WTC11 (cell line): ENCODE results near the gene PSEN1. TPM values are rescaled to one million over a fixed set of nuclear protein-coding genes. Genes with fewer than 3 reads are reported as not detected.

ENCODE experiments used
- ATAC-seq: fragments of 200-7000 bp; cut with Tn5 transposase; 2 replicates; pipeline ENCODE4 v1.10.0; 2021; ENCODE audit warnings: mild to moderate bottlenecking, moderate library complexity
- CTCF ChIA-PET: fragments of 300-600 bp; sonication (Branson Sonifier 250); formaldehyde crosslinking; loops from one replicate; lab custom pipeline; 2021; ENCODE audit warnings: antibody characterized with exemption; lab: Charles Lee
- POLR2A ChIA-PET: fragments of 350-600 bp; sonication (Branson Sonifier 250); formaldehyde crosslinking; loops from one replicate; lab custom pipeline; 2021; ENCODE audit warnings: antibody characterized with exemption; lab: Charles Lee
- DNase-seq: peaks from one replicate; pipeline ENCODE4 v3.0.0; 2021; ENCODE audit warnings: low spot score
- H3K27ac Mint-ChIP-seq: 2 replicates; pipeline ENCODE4 v1.8.0; 2021; ENCODE audit warnings: mixed read lengths
- H3K27me3 Mint-ChIP-seq: 2 replicates; pipeline ENCODE4 v1.8.0; 2021; ENCODE audit warnings: low read depth, mild to moderate bottlenecking, moderate library complexity, mixed read lengths
- H3K36me3 Mint-ChIP-seq: 2 replicates; pipeline ENCODE4 v1.8.0; 2021; ENCODE audit warnings: mixed read lengths
- H3K4me1 Mint-ChIP-seq: 2 replicates; pipeline ENCODE4 v1.8.0; 2022; ENCODE audit warnings: mixed read lengths
- H3K4me3 Mint-ChIP-seq: 2 replicates; pipeline ENCODE4 v1.8.0; 2021; ENCODE audit warnings: mild to moderate bottlenecking, moderate library complexity, mixed read lengths
- H3K9me3 Mint-ChIP-seq: 2 replicates; pipeline ENCODE4 v1.8.0; 2021; ENCODE audit warnings: mixed read lengths
- E2F4 ChIP-seq: sonication (generic); formaldehyde crosslinking; IDR thresholded peaks from 2 replicates; pipeline ENCODE4 v1.8.1; 2022; ENCODE audit warnings: low read depth, mild to moderate bottlenecking, moderate library complexity, missing genetic modification reagents, borderline replicate concordance
- GTF2I ChIP-seq: fragments of 250-450 bp; sonication (Bioruptor Pico); conservative IDR thresholded peaks from 2 replicates; pipeline ENCODE4 v1.4.0; 2021; ENCODE audit warnings: mild to moderate bottlenecking
- MXD4 ChIP-seq: fragments of 250-450 bp; sonication (Bioruptor Pico); IDR thresholded peaks from 2 replicates; pipeline ENCODE4 v1.8.0; 2021; ENCODE audit warnings: mild to moderate bottlenecking, moderate library complexity, borderline replicate concordance
- MYBL2 ChIP-seq: sonication (generic); formaldehyde crosslinking; IDR thresholded peaks from 2 replicates; pipeline ENCODE4 v1.8.1; 2023; ENCODE audit warnings: mild to moderate bottlenecking, moderate library complexity, missing genetic modification reagents
- RELA ChIP-seq: sonication (generic); formaldehyde crosslinking; IDR thresholded peaks from 2 replicates; pipeline ENCODE4 v1.8.1; 2022; ENCODE audit warnings: missing genetic modification reagents, mild to moderate bottlenecking, borderline replicate concordance
- TP53 ChIP-seq: sonication (generic); formaldehyde crosslinking; IDR thresholded peaks from 2 replicates; pipeline ENCODE4 v1.8.1; 2023; ENCODE audit warnings: mild to moderate bottlenecking, missing genetic modification reagents
- ZBTB21 ChIP-seq: sonication (generic); formaldehyde crosslinking; IDR thresholded peaks from 2 replicates; pipeline ENCODE4 v1.8.1; 2023; ENCODE audit warnings: mild to moderate bottlenecking, missing genetic modification reagents, borderline replicate concordance
- ZNF263 ChIP-seq: sonication (generic); formaldehyde crosslinking; IDR thresholded peaks from 2 replicates; pipeline ENCODE4 v1.8.1; 2022; ENCODE audit warnings: low read depth, mild to moderate bottlenecking, moderate library complexity, missing genetic modification reagents
- total RNA-seq: library from RNA; stranded (reverse); gene quantifications from 3 replicates; pipeline ENCODE4 v1.2.3, GENCODE V29; 2021
- TF ChIP-seq, protein P1 (sequence below): sonication (generic); formaldehyde crosslinking; IDR thresholded peaks from 2 replicates; pipeline ENCODE4 v1.8.0; 2023; ENCODE audit warnings: missing genetic modification reagents, mild to moderate bottlenecking, borderline replicate concordance
- TF ChIP-seq, protein P2 (sequence below): fragments of 250-450 bp; sonication (Bioruptor Pico); IDR thresholded peaks from 2 replicates; pipeline ENCODE4 v1.9.0; 2021; ENCODE audit warnings: mild to moderate bottlenecking, borderline replicate concordance
- TF ChIP-seq, protein P3 (sequence below): sonication (generic); formaldehyde crosslinking; IDR thresholded peaks from 2 replicates; pipeline ENCODE4 v1.8.0; 2023; ENCODE audit warnings: missing genetic modification reagents
- TF ChIP-seq, protein P4 (sequence below): fragments of 250-450 bp; sonication (Bioruptor Pico); IDR thresholded peaks from 2 replicates; pipeline ENCODE4 v1.8.0; 2021; ENCODE audit warnings: mild to moderate bottlenecking

Gene PSEN1
- total RNA-seq, 1 experiment from 2014 or later = 26.6 TPM

DNA sequence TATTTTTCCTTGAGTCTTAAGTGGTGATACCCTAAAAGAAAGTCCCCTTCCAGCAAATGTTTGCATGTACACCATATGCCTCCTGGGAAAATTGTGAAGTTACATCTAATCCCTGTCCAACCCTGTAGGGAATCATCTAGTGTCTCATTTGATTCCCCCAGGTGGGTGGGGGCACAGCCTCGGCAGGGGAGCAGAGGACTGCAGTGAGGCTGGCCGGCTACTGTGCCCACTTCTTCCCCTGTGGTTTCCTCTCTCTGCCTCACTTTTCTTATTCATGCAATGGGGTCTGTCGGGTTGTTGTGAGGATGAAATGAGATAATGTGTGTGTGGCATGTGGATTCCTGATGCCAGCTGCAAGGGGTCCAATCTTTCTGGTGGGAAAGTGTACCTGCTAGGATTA, 107.0 kb downstream of the PSEN1 start (continued):
- TF ChIP-seq TP53 (CRISPR knock-in tag) (no peak), ZNF263 (CRISPR knock-in tag) (no peak)
- TF ChIP-seq, protein P1, sequence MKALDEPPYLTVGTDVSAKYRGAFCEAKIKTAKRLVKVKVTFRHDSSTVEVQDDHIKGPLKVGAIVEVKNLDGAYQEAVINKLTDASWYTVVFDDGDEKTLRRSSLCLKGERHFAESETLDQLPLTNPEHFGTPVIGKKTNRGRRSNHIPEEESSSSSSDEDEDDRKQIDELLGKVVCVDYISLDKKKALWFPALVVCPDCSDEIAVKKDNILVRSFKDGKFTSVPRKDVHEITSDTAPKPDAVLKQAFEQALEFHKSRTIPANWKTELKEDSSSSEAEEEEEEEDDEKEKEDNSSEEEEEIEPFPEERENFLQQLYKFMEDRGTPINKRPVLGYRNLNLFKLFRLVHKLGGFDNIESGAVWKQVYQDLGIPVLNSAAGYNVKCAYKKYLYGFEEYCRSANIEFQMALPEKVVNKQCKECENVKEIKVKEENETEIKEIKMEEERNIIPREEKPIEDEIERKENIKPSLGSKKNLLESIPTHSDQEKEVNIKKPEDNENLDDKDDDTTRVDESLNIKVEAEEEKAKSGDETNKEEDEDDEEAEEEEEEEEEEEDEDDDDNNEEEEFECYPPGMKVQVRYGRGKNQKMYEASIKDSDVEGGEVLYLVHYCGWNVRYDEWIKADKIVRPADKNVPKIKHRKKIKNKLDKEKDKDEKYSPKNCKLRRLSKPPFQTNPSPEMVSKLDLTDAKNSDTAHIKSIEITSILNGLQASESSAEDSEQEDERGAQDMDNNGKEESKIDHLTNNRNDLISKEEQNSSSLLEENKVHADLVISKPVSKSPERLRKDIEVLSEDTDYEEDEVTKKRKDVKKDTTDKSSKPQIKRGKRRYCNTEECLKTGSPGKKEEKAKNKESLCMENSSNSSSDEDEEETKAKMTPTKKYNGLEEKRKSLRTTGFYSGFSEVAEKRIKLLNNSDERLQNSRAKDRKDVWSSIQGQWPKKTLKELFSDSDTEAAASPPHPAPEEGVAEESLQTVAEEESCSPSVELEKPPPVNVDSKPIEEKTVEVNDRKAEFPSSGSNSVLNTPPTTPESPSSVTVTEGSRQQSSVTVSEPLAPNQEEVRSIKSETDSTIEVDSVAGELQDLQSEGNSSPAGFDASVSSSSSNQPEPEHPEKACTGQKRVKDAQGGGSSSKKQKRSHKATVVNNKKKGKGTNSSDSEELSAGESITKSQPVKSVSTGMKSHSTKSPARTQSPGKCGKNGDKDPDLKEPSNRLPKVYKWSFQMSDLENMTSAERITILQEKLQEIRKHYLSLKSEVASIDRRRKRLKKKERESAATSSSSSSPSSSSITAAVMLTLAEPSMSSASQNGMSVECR = no peak
- TF ChIP-seq, protein P2, sequence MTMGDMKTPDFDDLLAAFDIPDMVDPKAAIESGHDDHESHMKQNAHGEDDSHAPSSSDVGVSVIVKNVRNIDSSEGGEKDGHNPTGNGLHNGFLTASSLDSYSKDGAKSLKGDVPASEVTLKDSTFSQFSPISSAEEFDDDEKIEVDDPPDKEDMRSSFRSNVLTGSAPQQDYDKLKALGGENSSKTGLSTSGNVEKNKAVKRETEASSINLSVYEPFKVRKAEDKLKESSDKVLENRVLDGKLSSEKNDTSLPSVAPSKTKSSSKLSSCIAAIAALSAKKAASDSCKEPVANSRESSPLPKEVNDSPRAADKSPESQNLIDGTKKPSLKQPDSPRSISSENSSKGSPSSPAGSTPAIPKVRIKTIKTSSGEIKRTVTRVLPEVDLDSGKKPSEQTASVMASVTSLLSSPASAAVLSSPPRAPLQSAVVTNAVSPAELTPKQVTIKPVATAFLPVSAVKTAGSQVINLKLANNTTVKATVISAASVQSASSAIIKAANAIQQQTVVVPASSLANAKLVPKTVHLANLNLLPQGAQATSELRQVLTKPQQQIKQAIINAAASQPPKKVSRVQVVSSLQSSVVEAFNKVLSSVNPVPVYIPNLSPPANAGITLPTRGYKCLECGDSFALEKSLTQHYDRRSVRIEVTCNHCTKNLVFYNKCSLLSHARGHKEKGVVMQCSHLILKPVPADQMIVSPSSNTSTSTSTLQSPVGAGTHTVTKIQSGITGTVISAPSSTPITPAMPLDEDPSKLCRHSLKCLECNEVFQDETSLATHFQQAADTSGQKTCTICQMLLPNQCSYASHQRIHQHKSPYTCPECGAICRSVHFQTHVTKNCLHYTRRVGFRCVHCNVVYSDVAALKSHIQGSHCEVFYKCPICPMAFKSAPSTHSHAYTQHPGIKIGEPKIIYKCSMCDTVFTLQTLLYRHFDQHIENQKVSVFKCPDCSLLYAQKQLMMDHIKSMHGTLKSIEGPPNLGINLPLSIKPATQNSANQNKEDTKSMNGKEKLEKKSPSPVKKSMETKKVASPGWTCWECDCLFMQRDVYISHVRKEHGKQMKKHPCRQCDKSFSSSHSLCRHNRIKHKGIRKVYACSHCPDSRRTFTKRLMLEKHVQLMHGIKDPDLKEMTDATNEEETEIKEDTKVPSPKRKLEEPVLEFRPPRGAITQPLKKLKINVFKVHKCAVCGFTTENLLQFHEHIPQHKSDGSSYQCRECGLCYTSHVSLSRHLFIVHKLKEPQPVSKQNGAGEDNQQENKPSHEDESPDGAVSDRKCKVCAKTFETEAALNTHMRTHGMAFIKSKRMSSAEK (CRISPR knock-in tag) = no peak

DNA sequence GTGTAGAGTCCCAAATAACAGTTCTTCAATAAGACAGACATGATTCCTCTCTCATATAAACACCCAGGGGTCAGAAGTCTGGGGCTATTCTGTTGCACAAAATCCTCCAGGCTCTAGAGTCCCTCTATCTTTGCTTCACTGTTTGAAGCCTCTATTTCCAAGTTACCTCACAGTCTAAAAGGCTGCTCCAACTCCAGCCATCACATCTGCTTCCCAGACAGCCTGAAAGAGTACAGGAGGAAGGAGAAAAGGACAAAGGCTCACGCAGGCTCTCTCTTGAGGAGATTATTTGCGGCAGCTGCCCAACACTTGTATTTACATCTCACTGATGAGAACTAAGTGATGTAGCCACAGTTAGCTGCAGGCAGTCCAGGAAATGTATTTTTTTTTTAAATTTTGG, 107.4 kb downstream of the PSEN1 start:
- no peaks in the 10 kb centered on the region for H3K9me3 Mint-ChIP-seq
- H3K36me3 Mint-ChIP-seq = no peaks in the 10 kb centered on the region; the same call in 1 of the 2 replicates
- ChIA-PET POLR2A (no interaction called here), CTCF (no interaction called here)
- H3K27ac Mint-ChIP-seq = no peak overlapping the region
- no peak for DNase-seq
- ATAC-seq = no peak
- TF ChIP-seq GTF2I = peak; percentile 85; the same call in 1 of the 2 replicates
- TF ChIP-seq, protein P3, sequence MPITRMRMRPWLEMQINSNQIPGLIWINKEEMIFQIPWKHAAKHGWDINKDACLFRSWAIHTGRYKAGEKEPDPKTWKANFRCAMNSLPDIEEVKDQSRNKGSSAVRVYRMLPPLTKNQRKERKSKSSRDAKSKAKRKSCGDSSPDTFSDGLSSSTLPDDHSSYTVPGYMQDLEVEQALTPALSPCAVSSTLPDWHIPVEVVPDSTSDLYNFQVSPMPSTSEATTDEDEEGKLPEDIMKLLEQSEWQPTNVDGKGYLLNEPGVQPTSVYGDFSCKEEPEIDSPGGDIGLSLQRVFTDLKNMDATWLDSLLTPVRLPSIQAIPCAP = no peak
- TF ChIP-seq, all 79 proteins: peak for 1
- H3K27me3 Mint-ChIP-seq = peaks cover 15% of the 10 kb centered on the region
- peaks cover 25% of the 10 kb centered on the region for H3K4me1 Mint-ChIP-seq
- H3K4me3 Mint-ChIP-seq = no peak overlapping the region

DNA sequence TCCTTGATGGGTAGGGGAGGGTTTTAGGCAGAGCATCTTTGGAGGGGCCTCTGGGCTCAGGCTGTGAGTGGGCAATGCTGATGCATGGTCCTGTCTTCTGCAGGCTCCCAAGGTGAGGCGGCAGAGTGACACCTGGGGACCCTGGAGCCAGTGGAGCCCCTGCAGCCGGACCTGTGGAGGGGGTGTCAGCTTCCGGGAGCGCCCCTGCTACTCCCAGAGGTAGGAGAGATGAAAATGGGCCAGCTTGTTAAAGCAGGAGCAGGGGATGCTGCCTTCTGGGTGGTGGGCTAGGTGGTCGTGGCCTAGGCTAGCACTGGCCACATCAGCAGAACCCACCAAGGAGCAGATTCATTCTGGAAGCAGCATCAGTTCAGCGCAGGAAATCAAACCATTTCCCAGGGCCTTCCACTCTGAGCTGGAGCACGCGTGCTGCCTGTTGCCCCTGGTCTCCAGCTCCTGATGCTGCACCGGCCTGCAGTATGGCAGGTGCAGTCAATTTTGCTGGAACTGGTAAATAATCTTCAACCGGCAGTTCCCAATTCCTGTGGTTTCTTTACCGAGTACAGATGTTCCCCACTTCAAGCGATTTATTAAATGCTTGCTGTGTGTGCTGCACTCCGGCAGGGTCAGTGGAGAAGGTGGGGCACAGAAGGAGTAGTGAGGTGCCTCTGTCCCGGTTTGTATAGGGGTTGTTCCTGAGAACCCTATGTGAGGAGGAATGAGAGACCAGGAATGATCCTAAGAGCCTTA, 108.4 kb downstream of the PSEN1 start:
- DNase-seq = peak; percentile 7
- peaks cover 17% of the 10 kb centered on the region for H3K4me1 Mint-ChIP-seq
- ChIA-PET CTCF (interaction anchor here (2.8 kb wide), 1 partner anchor 12 kb away, joined by 9 read pairs; no protein-coding TSS in a partner anchor), POLR2A (no interaction called here)
- no peak overlapping the region; the same call in 1 of the 2 replicates for H3K27ac Mint-ChIP-seq
- H3K9me3 Mint-ChIP-seq = no peaks in the 10 kb centered on the region
- TF ChIP-seq MXD4 (CRISPR knock-in tag) (no peak), ZBTB21 (CRISPR knock-in tag) (no peak), ZNF263 (CRISPR knock-in tag) (no peak), MYBL2 (CRISPR knock-in tag) (no peak), RELA (CRISPR knock-in tag) (no peak), E2F4 (CRISPR knock-in tag) (no peak)
- TF ChIP-seq, protein P3 = no peak
- TF ChIP-seq, protein P4, sequence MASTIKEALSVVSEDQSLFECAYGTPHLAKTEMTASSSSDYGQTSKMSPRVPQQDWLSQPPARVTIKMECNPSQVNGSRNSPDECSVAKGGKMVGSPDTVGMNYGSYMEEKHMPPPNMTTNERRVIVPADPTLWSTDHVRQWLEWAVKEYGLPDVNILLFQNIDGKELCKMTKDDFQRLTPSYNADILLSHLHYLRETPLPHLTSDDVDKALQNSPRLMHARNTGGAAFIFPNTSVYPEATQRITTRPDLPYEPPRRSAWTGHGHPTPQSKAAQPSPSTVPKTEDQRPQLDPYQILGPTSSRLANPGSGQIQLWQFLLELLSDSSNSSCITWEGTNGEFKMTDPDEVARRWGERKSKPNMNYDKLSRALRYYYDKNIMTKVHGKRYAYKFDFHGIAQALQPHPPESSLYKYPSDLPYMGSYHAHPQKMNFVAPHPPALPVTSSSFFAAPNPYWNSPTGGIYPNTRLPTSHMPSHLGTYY (CRISPR knock-in tag) = no peak
- no peaks in the 10 kb centered on the region; the same call in 1 of the 2 replicates for H3K36me3 Mint-ChIP-seq
- no peak for ATAC-seq
- peak overlapping the region; percentile 37 for H3K4me3 Mint-ChIP-seq
- H3K27me3 Mint-ChIP-seq = peaks cover 5% of the 10 kb centered on the region
